Panc1 (cell line): ENCODE data around the gene DLL4. TPM values are rescaled to one million over a fixed set of nuclear protein-coding genes. Genes with fewer than 3 reads are reported as not detected.

ENCODE experiments used
- ATAC-seq: fragments of 200-7000 bp; cut with Tn5 transposase; 2 replicates; pipeline ENCODE4 v1.9.1; 2020; ENCODE audit warnings: mild to moderate bottlenecking, moderate library complexity
- BruUV-seq: library from RNA; stranded (reverse); fragments of 400-500 nt; replicated peaks from 2 replicates; lab custom pipeline; 2021; lab: Mats Ljungman, UMichigan
- CTCF ChIA-PET: fragments of 300-600 bp; sonication (Branson Sonifier 250); formaldehyde crosslinking; loops from one replicate; lab custom pipeline; 2022; ENCODE audit warnings: antibody characterized with exemption; lab: Charles Lee
- POLR2A ChIA-PET: fragments of 300-600 bp; sonication (Branson Sonifier 250); formaldehyde crosslinking; loops from one replicate; lab custom pipeline; 2022; ENCODE audit warnings: antibody characterized with exemption; lab: Charles Lee
- DNase-seq: peaks from one replicate; pipeline ENCODE4 v3.0.0-alpha.2; 2010; ENCODE audit warnings: low read depth, low spot score
- H3K27ac ChIP-seq: 2 replicates; pipeline ENCODE4 v1.5.1; 2011; ENCODE audit warnings: mild to moderate bottlenecking, low read length, inconsistent platforms
- H3K27me3 ChIP-seq: fragments of 200-500 bp; sonication (Bioruptor generic); 2 replicates; pipeline ENCODE4 v1.6.0; 2014; ENCODE audit warnings: low read length, inconsistent platforms; ENCODE audit not compliant: control insufficient read depth, insufficient read depth
- H3K36me3 ChIP-seq: fragments of 200-500 bp; sonication (Bioruptor generic); 2 replicates; pipeline ENCODE4 v1.5.1; 2014; ENCODE audit warnings: inconsistent platforms, mild to moderate bottlenecking, low read length, moderate library complexity; ENCODE audit not compliant: control insufficient read depth, insufficient read depth
- H3K4me1 ChIP-seq: 2 replicates; pipeline ENCODE4 v1.5.1; 2011; ENCODE audit warnings: inconsistent platforms, mild to moderate bottlenecking, low read length, moderate library complexity; ENCODE audit not compliant: control insufficient read depth, insufficient read depth
- H3K4me3 ChIP-seq, 2 experiments: 2 replicates each; pipeline ENCODE4 v1.5.1; 2011 to 2012; ENCODE audit warnings: low read depth in 2 of 2, low read length in 2 of 2, mild to moderate bottlenecking in 2 of 2, inconsistent platforms in 1 of 2, moderate library complexity in 1 of 2
- H3K9me3 ChIP-seq: fragments of 200-500 bp; sonication (Bioruptor generic); 2 replicates; pipeline ENCODE4 v1.5.1; 2014; ENCODE audit warnings: low read depth, mild to moderate bottlenecking, inconsistent platforms, low read length, moderate library complexity; ENCODE audit not compliant: control insufficient read depth, insufficient read depth
- POLR2AphosphoS5 ChIP-seq: IDR thresholded peaks from 2 replicates; pipeline ENCODE4 v1.6.1; 2012; ENCODE audit warnings: mild to moderate bottlenecking, low read depth, low read length, moderate library complexity
- SIN3A ChIP-seq: IDR thresholded peaks from 2 replicates; pipeline ENCODE4 v1.6.1; 2012; ENCODE audit warnings: low read depth, mild to moderate bottlenecking, low read length, moderate library complexity, borderline replicate concordance; ENCODE audit not compliant: insufficient read depth
- TCF7L2 ChIP-seq: IDR thresholded peaks from 2 replicates; pipeline ENCODE4 v1.6.1; 2011; ENCODE audit warnings: mild to moderate bottlenecking, low read depth, low read length, inconsistent platforms
- in situ Hi-C: cut with HindIII; loops from 2 replicates; pipeline ENCODE4 v1.10.0; 2016; ENCODE audit warnings: low sequenced_read_pairs, low pct_unique_long_range_greater_than_20kb
- intact Hi-C: fragments of 100-400 bp; cut with micrococcal nuclease; formaldehyde crosslinking; loops from one replicate; pipeline ENCODE4 v1.10.0; 2022; ENCODE audit not compliant: unreplicated experiment
- total RNA-seq: library from RNA; stranded (reverse); gene quantifications from one replicate; pipeline ENCODE4 v1.2.1, GENCODE V29; 2021; ENCODE audit not compliant: unreplicated experiment
- TF ChIP-seq, protein P1 (sequence below), 2 experiments: IDR thresholded peaks; 2 replicates each; pipeline ENCODE4 v1.6.1; 2011 to 2012; ENCODE audit warnings: low read depth in 2 of 2, control low read depth in 1 of 2, low read length in 1 of 2, mild to moderate bottlenecking in 1 of 2, moderate library complexity in 1 of 2; ENCODE audit not compliant: insufficient read depth in 1 of 2
- TF ChIP-seq, protein P2 (sequence below): fragments of 450-650 bp; IDR thresholded peaks from 2 replicates; pipeline ENCODE4 v1.5.1; 2017; ENCODE audit warnings: mild to moderate bottlenecking

DLL4 gene
- total RNA-seq, 1 experiment from 2014 or later: 0.31 TPM

GRCh38 chr15:40958723-40959122 is 29.6 kb downstream of the DLL4 start:
- BruUV-seq: no TSS peak
- in situ Hi-C loops (no loop called here), intact Hi-C loops (no loop called here)
- no peaks in the 10 kb centered on the region for H3K9me3 ChIP-seq
- no peak overlapping the region for H3K27ac ChIP-seq
- CTCF ChIA-PET: no interaction called here
- no peak overlapping the region for H3K4me3 ChIP-seq
- H3K36me3 ChIP-seq: peaks cover 2% of the 10 kb centered on the region; the same call in 1 of the 2 replicates
- POLR2A ChIA-PET: no interaction called here
- TF ChIP-seq POLR2AphosphoS5 (no peak), TCF7L2 (no peak), SIN3A (no peak)
- TF ChIP-seq, protein P1, sequence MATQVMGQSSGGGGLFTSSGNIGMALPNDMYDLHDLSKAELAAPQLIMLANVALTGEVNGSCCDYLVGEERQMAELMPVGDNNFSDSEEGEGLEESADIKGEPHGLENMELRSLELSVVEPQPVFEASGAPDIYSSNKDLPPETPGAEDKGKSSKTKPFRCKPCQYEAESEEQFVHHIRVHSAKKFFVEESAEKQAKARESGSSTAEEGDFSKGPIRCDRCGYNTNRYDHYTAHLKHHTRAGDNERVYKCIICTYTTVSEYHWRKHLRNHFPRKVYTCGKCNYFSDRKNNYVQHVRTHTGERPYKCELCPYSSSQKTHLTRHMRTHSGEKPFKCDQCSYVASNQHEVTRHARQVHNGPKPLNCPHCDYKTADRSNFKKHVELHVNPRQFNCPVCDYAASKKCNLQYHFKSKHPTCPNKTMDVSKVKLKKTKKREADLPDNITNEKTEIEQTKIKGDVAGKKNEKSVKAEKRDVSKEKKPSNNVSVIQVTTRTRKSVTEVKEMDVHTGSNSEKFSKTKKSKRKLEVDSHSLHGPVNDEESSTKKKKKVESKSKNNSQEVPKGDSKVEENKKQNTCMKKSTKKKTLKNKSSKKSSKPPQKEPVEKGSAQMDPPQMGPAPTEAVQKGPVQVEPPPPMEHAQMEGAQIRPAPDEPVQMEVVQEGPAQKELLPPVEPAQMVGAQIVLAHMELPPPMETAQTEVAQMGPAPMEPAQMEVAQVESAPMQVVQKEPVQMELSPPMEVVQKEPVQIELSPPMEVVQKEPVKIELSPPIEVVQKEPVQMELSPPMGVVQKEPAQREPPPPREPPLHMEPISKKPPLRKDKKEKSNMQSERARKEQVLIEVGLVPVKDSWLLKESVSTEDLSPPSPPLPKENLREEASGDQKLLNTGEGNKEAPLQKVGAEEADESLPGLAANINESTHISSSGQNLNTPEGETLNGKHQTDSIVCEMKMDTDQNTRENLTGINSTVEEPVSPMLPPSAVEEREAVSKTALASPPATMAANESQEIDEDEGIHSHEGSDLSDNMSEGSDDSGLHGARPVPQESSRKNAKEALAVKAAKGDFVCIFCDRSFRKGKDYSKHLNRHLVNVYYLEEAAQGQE (IDR thresholded peaks at IDR 0.05; ENCODE audit: insufficient read depth in 1 of 2, low read depth in 2 of 2, low read length in 1 of 2): no peak
- TF ChIP-seq, protein P2, sequence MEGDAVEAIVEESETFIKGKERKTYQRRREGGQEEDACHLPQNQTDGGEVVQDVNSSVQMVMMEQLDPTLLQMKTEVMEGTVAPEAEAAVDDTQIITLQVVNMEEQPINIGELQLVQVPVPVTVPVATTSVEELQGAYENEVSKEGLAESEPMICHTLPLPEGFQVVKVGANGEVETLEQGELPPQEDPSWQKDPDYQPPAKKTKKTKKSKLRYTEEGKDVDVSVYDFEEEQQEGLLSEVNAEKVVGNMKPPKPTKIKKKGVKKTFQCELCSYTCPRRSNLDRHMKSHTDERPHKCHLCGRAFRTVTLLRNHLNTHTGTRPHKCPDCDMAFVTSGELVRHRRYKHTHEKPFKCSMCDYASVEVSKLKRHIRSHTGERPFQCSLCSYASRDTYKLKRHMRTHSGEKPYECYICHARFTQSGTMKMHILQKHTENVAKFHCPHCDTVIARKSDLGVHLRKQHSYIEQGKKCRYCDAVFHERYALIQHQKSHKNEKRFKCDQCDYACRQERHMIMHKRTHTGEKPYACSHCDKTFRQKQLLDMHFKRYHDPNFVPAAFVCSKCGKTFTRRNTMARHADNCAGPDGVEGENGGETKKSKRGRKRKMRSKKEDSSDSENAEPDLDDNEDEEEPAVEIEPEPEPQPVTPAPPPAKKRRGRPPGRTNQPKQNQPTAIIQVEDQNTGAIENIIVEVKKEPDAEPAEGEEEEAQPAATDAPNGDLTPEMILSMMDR: no peak
- no peaks in the 10 kb centered on the region for H3K27me3 ChIP-seq
- no peak for ATAC-seq
- peaks cover 7% of the 10 kb centered on the region for H3K4me1 ChIP-seq
- DNase-seq: no peak

DNA sequence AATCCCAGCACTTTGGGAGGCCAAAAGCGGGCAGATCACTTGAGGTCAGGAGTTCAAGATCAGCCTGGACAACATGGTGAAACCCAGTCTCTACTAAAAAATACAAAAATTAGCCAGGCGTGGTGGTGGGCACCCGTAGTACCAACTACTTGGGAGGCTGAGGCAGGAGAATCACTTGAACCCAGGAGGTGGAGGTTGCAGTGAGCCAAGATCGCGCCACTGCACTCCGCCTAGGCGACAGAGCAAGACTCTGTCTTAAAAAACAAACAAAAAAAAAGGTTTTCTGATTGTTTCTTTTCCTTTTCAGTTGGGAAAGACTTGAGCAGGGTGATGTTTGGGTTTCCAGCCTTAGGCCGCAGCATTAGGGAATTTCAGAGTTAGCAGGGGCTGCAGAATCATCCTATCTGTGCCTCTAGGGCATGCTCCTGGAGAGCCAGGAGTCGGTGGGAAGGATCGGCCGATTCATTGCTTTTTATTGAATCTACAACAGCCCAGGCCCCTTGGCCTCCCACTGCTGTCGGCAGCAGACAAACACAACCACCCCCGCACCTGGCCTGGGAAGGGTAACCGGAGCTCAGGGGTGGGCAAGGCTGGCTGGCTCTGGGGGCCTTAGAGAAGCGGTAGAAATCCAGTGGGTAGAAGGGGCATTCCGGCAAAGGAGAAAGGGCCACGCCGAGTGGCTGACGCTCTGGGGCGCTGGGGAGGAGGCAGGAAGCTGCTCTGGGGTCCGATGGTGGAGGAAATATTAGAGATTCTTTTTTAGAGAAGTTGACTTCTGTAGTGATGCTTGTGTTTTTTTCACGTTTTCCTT is 30.4 kb downstream of the DLL4 start:
- no TSS peak for BruUV-seq
- H3K27me3 ChIP-seq: no peaks in the 10 kb centered on the region
- H3K4me1 ChIP-seq: peaks cover 2% of the 10 kb centered on the region; the same call in 1 of the 2 replicates
- TF ChIP-seq, protein P2: no peak
- TF ChIP-seq TCF7L2 (no peak), POLR2AphosphoS5 (no peak), SIN3A (no peak)
- TF ChIP-seq, protein P1 (IDR thresholded peaks at IDR 0.05; ENCODE audit: insufficient read depth in 1 of 2, low read depth in 2 of 2, low read length in 1 of 2): no peak
- no peak overlapping the region for H3K4me3 ChIP-seq
- DNase-seq (no peak), ATAC-seq (no peak)
- POLR2A ChIA-PET: no interaction called here
- in situ Hi-C loops: no loop called here
- intact Hi-C loops: no loop called here
- H3K27ac ChIP-seq: no peak overlapping the region
- H3K9me3 ChIP-seq: no peaks in the 10 kb centered on the region
- CTCF ChIA-PET: no interaction called here
- H3K36me3 ChIP-seq: peaks cover 2% of the 10 kb centered on the region; the same call in 1 of the 2 replicates
